GM12878 (cell line): Measurements from ENCODE around the gene ISLR2. TPM values are rescaled to one million over a fixed set of nuclear protein-coding genes. Genes with fewer than 3 reads are reported as not detected.

Experiments
- E4F1 ChIP-seq: fragments of 450-650 bp; IDR thresholded peaks from 2 replicates; pipeline ENCODE4 v1.6.1; 2018; ENCODE audit warnings: borderline replicate concordance, mild to moderate bottlenecking; ENCODE audit not compliant: partially characterized antibody
- EGR1 ChIP-seq, 2 experiments: IDR thresholded peaks; 1 replicate in 1 of 2; 2 replicates in 1 of 2; pipeline ENCODE4 v1.6.1; 2011 to 2012; ENCODE audit warnings: low read depth in 2 of 2, low read length in 2 of 2, borderline replicate concordance in 1 of 2, mild to moderate bottlenecking in 1 of 2, moderate library complexity in 1 of 2
- GATAD2B ChIP-seq: fragments of 450-650 bp; conservative IDR thresholded peaks from 2 replicates; pipeline ENCODE4 v1.6.1; 2017; ENCODE audit warnings: low read depth, mild to moderate bottlenecking, moderate library complexity
- IKZF1 ChIP-seq: fragments of 450-650 bp; conservative IDR thresholded peaks from 2 replicates; pipeline ENCODE4 v1.6.1; 2017; ENCODE audit warnings: antibody characterized with exemption, mild to moderate bottlenecking
- IRF4 ChIP-seq: IDR thresholded peaks from 2 replicates; pipeline ENCODE4 v1.6.1; 2011; ENCODE audit warnings: low read depth, low read length
- KDM1A ChIP-seq: fragments of 200-600 bp; sonication (generic); IDR thresholded peaks from 2 replicates; pipeline ENCODE4 v1.6.1; 2016; ENCODE audit warnings: borderline replicate concordance
- MAX ChIP-seq: IDR thresholded peaks from 2 replicates; pipeline ENCODE4 v1.6.1; 2012; ENCODE audit warnings: low read depth, low read length, improper control_type of control experiment
- MEF2A ChIP-seq: IDR thresholded peaks from 2 replicates; pipeline ENCODE4 v1.6.1; 2011; ENCODE audit warnings: low read depth, mild to moderate bottlenecking, low read length, moderate library complexity; ENCODE audit not compliant: insufficient read depth
- MTA2 ChIP-seq: fragments of 450-650 bp; IDR thresholded peaks from 2 replicates; pipeline ENCODE4 v1.6.1; 2016; ENCODE audit warnings: low read depth, mild to moderate bottlenecking, moderate library complexity
- MTA3 ChIP-seq: IDR thresholded peaks from 2 replicates; pipeline ENCODE4 v1.6.1; 2012; ENCODE audit warnings: low read length, inconsistent platforms, borderline replicate concordance
- NFIC ChIP-seq: IDR thresholded peaks from 2 replicates; pipeline ENCODE4 v1.6.1; 2012; ENCODE audit warnings: low read depth, mild to moderate bottlenecking, inconsistent platforms, low read length, moderate library complexity
- NFYB ChIP-seq: IDR thresholded peaks from 2 replicates; pipeline ENCODE4 v1.6.1; 2011; ENCODE audit warnings: low read depth, mild to moderate bottlenecking, low read length, improper control_type of control experiment, moderate library complexity; ENCODE audit not compliant: insufficient read depth
- RAD21 ChIP-seq: IDR thresholded peaks from 2 replicates; pipeline ENCODE4 v1.6.1; 2011; ENCODE audit warnings: mild to moderate bottlenecking, low read depth, low read length, moderate library complexity; ENCODE audit not compliant: insufficient read depth
- SIX5 ChIP-seq: IDR thresholded peaks from 2 replicates; pipeline ENCODE4 v1.6.1; 2011; ENCODE audit warnings: mild to moderate bottlenecking, low read depth, low read length, moderate library complexity; ENCODE audit not compliant: severe bottlenecking
- SMARCA5 ChIP-seq: fragments of 450-650 bp; IDR thresholded peaks from 2 replicates; pipeline ENCODE4 v1.6.1; 2017; ENCODE audit warnings: mild to moderate bottlenecking
- STAT3 ChIP-seq: IDR thresholded peaks from 2 replicates; pipeline ENCODE4 v1.6.1; 2011; ENCODE audit warnings: low read depth, low read length, improper control_type of control experiment
- USF1 ChIP-seq: IDR thresholded peaks from 2 replicates; pipeline ENCODE4 v1.6.1; 2011; ENCODE audit warnings: borderline replicate concordance, low read depth, mild to moderate bottlenecking, moderate library complexity, mixed read lengths, low read length; ENCODE audit not compliant: insufficient read depth; ENCODE audit errors: extremely low read length
- YBX1 ChIP-seq: fragments of 450-650 bp; IDR thresholded peaks from 2 replicates; pipeline ENCODE4 v1.6.1; 2016; ENCODE audit warnings: antibody characterized with exemption
- YY1 ChIP-seq: IDR thresholded peaks from 2 replicates; pipeline ENCODE4 v1.6.1; 2011; ENCODE audit warnings: low read depth, mild to moderate bottlenecking, low read length
- ZBED1 ChIP-seq: IDR thresholded peaks from 2 replicates; pipeline ENCODE4 v1.6.1; 2016; ENCODE audit warnings: borderline replicate concordance
- ZSCAN29 ChIP-seq: fragments of 450-650 bp; IDR thresholded peaks from 2 replicates; pipeline ENCODE4 v1.6.1; 2017; ENCODE audit warnings: mild to moderate bottlenecking, moderate library complexity
- polyA plus RNA-seq, 11 experiments: library from polyadenylated mRNA; depleted of rRNA in 4 of 11; unstranded in 6 of 11; stranded (reverse) in 5 of 11; fragments of >200 nt; fragmentation: Nextera tagmentation in 4 of 11; fragmentation: Illumina TruSeq in 1 of 11; extraction: Ambion mirVana in 4 of 11; extraction: Trizol in 1 of 11; gene quantifications; 1 replicate in 1 of 11; 2 replicates in 10 of 11; pipeline versions ENCODE4 v1.2.1 to v1.2.3, GENCODE V29; 2011 to 2016; ENCODE audit warnings: inconsistent platforms in 2 of 11, missing spikeins in 2 of 11, low read depth in 1 of 11
- total RNA-seq, 4 experiments: library from RNA; depleted of rRNA in 3 of 4; stranded (reverse); fragments of >200 nt in 3 of 4; fragmentation: Illumina TruSeq in 1 of 4; extraction: Trizol in 1 of 4; gene quantifications; 2 replicates each; pipeline versions ENCODE4 v1.2.1 to v1.2.3, GENCODE V29; 2013 to 2021
- TF ChIP-seq, protein P1 (sequence below): fragments of 450-650 bp; IDR thresholded peaks from 2 replicates; pipeline ENCODE4 v1.6.1; 2014; ENCODE audit warnings: mild to moderate bottlenecking
- TF ChIP-seq, protein P2 (sequence below): IDR thresholded peaks from 2 replicates; pipeline ENCODE4 v1.6.1; 2012; ENCODE audit warnings: low read depth, low read length, improper control_type of control experiment
- TF ChIP-seq, protein P3 (sequence below): fragments of 450-650 bp; IDR thresholded peaks from 2 replicates; pipeline ENCODE4 v1.6.1; 2017; ENCODE audit warnings: borderline replicate concordance

The ISLR2 gene
- total and polyA plus RNA-seq, 10 of the 15 experiments (the other 5 are each of a cell fraction or from before 2014, with no cell fraction given): 0.04 to 0.21 (median 0.07) TPM; not detected in 4

DNA sequence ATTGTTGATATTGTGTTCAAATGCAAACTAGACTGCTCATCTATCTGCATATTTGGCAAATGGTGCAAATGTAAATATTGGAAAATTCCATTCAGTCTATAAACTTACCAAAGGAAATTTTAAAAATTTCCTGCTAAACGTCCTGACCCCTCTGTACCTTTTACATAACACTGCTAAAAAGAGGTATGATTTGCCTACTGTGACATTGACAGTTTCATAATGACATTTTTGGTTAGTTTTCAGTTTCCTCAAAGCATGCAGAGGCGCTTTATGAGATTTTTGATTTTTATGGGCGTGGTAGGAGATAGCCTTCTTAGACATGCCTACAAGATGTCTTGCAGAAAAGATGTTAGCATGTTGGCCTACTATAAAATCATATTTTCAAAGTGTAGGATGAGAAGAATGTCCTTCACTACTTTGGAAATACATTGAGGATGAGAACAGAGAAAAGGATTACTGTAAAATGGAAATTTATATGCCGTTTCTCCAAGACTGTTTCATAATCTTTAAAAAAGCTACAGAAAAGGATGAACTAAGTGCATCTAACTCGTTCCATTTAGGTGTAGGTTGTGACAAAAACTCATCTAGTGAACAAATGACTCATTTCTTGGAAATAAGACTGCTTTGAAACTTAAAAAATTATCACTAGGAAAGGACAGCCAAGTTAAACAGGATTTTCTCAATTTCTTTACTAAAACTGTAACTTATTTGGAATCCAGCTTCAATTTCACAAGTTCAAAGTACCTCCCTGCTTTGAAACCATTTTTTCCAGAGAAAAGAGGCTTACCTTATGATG is 28.7 kb downstream of the ISLR2 start (continued):
- TF ChIP-seq E4F1 (no peak), IRF4 (no peak), MTA2 (no peak), MTA3 (no peak), ZSCAN29 (no peak), YY1 (no peak), ZBED1 (no peak), SMARCA5 (no peak), KDM1A (no peak), EGR1 (IDR thresholded peaks at IDR 0.05; ENCODE audit: borderline replicate concordance in 1 of 2, low read depth in 2 of 2, low read length in 2 of 2) (no peak), NFIC (peak; percentile 86; the same call in 1 of the 2 replicates), MAX (no peak), STAT3 (no peak), GATAD2B (no peak), MEF2A (peak; percentile 71; the same call in 1 of the 2 replicates), USF1 (no peak), IKZF1 (no peak), YBX1 (no peak), RAD21 (no peak), NFYB (no peak), SIX5 (no peak)
- TF ChIP-seq, protein P1, sequence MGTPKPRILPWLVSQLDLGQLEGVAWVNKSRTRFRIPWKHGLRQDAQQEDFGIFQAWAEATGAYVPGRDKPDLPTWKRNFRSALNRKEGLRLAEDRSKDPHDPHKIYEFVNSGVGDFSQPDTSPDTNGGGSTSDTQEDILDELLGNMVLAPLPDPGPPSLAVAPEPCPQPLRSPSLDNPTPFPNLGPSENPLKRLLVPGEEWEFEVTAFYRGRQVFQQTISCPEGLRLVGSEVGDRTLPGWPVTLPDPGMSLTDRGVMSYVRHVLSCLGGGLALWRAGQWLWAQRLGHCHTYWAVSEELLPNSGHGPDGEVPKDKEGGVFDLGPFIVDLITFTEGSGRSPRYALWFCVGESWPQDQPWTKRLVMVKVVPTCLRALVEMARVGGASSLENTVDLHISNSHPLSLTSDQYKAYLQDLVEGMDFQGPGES: no peak
- TF ChIP-seq, protein P2, sequence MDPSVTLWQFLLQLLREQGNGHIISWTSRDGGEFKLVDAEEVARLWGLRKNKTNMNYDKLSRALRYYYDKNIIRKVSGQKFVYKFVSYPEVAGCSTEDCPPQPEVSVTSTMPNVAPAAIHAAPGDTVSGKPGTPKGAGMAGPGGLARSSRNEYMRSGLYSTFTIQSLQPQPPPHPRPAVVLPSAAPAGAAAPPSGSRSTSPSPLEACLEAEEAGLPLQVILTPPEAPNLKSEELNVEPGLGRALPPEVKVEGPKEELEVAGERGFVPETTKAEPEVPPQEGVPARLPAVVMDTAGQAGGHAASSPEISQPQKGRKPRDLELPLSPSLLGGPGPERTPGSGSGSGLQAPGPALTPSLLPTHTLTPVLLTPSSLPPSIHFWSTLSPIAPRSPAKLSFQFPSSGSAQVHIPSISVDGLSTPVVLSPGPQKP: no peak
- TF ChIP-seq, protein P3, sequence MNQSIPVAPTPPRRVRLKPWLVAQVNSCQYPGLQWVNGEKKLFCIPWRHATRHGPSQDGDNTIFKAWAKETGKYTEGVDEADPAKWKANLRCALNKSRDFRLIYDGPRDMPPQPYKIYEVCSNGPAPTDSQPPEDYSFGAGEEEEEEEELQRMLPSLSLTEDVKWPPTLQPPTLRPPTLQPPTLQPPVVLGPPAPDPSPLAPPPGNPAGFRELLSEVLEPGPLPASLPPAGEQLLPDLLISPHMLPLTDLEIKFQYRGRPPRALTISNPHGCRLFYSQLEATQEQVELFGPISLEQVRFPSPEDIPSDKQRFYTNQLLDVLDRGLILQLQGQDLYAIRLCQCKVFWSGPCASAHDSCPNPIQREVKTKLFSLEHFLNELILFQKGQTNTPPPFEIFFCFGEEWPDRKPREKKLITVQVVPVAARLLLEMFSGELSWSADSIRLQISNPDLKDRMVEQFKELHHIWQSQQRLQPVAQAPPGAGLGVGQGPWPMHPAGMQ: no peak
